GM21528 (cell line): Measurements from ENCODE around the gene RSPH10B2.
"Not testable (repeated sequence)": the region's sequence is repeated elsewhere in the genome, so short reads cannot be mapped to it uniquely, and the experiment has no call there.

Experiments
- ATAC-seq: cut with Tn5 transposase; IDR thresholded peaks from one replicate; pipeline ENCODE4 v1.9.1; 2021; ENCODE audit warnings: mild to moderate bottlenecking, moderate library complexity; ENCODE audit not compliant: unreplicated experiment, low FRiP score

The RSPH10B2 gene

DNA sequence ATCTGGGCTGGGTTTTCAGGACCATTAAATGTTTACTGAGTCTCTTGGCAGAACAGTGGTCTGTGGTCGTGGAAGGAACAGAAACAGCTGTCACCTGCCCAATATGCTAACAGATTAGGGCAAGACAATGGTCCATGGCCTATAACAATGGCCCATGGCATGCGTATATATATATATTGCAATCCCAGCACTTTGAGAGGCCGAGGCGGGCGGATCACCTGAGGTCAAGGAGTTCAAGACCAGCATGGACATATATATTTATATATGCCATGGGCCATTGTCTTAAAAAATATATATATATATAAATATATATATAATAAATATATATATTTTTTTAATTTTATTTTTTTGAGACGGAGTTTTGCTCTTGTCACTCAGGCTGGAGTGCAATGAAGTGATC lies 27.7 kb downstream of the RSPH10B2 start:
- ATAC-seq: not testable (repeated sequence)

DNA sequence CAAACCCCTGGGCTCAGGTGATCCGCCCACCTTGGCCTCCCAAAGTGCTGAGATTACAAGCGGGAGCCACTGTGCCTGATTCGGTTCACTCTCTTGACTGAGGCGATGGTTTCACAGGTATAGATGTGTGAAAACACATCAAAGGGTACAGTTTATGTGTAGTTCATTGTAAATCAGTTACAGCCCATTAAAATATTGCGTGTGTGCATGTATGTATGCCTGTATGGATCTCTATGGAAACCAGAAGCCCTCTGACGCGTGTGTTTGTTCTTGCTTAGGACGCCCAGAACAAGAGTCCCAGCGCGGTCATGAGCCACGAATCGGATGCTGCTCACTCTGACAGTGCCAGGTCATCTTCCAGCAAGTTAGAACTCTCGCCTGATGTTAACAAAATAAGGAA lies 35.5 kb downstream of the RSPH10B2 start:
- ATAC-seq: not testable (repeated sequence)

DNA sequence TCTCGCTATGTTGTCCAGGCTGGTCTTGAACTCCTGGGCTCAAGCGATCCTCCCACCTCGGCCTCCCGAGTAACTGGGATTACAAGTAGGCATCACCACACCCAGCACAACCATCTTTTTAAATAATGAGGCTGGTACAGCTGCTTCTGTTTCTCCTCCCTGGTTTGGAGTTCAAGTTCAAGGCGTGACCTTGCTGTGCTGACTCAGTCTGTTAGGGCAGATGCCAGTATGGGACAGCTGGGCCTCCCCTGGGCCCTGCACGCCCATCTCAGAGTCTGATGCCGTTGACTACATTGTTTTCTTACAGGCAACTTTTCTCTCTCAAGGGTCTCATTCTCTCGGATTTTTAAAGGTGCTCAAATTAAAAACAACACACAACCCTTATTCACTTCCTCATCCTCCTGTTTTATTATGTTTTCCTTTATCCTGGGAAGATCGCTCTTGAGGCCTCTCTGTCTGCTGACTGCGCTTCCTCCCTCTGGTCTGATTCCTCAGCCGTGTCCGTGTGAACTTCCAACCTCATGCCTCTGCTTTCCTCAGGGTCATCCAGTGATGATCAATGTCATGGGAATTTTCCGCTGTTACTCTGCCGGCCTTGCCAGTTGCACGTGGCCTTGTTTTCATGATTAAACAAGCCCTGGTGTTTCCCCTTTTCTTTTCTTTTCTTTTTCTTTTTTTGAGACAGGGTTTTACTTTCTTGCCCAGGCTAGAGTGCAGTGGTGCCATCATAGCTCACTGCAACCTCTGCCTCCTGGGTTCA lies 38.4 kb downstream of the RSPH10B2 start:
- not testable (repeated sequence) for ATAC-seq

DNA sequence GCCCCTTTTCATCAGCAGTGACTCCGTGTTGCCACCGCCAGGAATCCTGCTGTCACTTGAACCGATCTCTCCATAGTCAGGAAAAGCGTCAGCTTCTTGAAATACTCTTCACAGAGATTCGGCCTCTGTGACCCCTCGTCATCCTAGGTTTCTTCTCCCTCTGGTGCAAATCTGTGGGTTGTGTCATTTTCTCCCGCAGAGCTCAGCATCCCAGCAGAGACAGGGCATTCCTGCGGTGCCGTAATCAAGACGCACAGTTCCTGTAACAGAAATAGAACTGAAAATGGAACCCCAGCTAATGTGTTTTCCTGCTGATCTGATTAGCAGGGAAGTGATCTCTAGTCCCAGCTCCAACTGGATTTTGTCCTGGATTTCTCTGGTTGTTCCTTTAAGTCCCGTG lies 40.4 kb downstream of the RSPH10B2 start:
- not testable (repeated sequence) for ATAC-seq

DNA sequence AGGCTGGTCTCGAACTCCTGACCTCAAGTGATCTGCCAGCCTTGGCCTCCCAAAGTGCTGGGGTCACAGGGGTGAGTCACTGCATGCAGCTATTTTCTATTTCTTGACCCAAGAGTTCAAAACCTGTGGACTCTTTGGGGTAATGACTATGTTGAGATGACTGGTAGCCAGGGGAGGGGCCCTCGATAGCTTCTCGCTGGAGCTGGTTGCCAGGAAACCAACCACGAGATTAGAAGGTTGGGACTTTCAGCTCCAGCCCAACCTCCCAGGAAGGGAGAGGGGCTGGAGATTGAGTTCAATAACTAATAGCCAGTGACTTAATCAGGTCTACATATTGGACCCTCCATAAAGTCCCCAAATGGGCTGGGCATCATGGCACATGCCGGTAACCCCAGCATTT lies 43.3 kb downstream of the RSPH10B2 start:
- not testable (repeated sequence) for ATAC-seq

DNA sequence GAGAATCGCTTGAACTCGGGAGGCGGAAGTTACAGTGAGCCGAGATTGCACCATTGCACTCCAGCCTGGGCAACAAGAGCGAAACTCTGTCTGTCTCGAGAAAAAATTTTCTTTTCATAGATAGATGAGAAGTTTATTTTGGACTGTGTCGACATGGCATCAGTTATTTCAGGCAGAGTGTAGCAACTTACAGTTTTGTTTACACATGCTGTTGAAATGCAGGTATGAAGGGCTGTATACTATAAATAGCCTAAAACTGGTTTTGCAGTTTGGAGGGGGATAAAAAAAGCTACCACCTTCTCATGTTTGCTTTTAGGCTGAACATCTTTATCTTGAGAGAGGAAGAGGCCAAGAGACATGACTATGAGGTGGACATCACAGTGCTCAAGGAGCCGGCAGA lies 44.1 kb downstream of the RSPH10B2 start:
- not testable (repeated sequence) for ATAC-seq

DNA sequence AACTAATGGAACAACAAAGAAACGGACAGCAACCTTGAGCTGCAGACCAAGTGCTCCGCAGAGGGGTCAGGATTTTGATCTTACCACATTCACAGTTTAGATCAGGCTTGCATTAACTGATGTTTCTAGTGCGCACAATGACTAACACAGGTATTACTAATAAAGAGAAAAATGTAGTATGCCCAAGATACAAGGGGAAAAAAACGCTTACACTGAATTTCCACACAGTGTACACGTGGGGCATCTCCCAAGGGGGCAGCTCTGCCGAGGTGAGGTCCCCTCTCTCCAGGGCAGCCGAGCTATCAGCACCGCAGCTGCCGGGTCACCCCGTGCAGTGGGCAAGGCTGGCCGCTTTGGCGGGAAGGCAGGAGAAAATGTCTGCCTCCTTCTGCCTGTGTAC lies 46.0 kb downstream of the RSPH10B2 start:
- not testable (repeated sequence) for ATAC-seq

DNA sequence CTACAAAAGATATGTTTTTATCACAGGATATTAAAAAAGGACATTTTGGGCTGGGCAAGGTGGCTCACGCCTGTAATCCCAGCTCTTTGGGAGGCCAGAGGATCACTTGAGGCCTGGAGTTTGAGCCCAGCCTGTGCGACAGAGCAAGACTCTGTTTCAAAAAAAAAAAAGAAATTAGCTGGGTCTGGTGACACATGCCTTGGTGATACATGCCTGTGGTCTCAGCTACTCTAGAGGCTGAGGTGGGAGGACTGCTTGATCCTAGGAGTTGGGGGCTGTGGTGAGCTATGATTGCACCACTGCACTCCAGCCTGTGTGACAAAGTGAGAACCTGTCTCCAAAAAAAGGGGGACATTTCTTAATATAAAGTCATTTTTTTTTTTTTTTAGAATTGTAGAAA lies 46.4 kb downstream of the RSPH10B2 start:
- ATAC-seq: not testable (repeated sequence)

DNA sequence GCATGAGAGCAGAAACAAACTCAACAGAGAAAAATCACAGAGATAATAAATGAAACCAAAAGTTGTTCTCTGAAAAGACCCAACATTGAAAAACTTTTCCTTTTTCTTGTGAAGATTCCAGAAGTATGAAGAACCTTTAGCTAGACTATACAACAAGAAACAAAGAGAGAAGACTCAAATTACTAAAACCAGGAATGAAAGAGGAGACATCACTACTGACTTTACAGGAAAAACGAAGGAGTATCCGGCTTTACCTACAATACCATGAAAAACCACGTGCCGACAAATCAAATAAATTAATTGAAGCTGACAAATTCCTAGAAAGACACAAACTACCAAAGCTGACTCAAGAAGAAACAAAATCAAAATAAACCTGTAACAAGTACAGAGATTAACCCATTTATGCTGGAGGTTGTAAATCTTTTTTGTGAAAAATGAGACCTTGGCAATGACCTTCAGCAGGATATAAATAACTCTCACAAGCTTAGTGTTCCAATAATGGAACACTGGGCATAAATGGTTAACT lies 53.6 kb downstream of the RSPH10B2 start:
- not testable (repeated sequence) for ATAC-seq

DNA sequence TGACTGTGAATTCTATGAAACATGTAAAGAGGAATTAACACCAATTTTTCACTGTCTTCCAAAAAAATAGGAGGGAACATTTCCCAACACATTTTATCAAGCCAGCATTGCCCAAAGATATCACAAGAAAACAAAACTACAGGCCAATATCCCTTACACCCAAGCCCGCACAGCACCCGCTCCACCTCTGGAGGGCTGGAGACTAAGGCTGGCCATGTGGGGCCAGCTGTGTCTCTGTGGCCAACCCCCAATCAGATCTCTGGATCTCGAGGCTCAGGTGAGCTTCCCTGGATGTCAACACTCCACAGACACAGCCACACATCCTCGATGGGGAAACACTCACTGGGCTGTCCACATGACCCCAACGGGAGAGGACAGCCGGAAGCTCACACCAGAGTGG lies 54.1 kb downstream of the RSPH10B2 start:
- ATAC-seq: not testable (repeated sequence)

DNA sequence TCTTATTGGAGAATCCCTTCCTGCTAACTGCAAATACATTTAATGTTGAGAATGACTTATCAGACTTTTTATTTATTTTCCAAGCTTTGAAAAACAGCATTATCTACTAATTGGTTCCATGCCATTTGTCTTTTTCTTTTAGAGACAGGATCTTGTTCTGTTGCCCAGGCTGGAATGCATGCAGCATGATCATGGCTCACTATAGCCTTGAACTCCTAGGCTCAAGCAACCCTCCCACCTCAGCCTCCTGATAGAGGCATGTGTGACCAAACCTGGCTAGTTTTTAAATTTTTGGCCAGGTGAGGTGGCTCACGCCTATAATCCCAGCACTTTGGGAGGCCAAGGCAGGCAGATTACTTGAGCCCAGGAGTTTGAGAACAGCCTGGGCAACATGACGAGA lies 59.1 kb downstream of the RSPH10B2 start:
- not testable (repeated sequence) for ATAC-seq

DNA sequence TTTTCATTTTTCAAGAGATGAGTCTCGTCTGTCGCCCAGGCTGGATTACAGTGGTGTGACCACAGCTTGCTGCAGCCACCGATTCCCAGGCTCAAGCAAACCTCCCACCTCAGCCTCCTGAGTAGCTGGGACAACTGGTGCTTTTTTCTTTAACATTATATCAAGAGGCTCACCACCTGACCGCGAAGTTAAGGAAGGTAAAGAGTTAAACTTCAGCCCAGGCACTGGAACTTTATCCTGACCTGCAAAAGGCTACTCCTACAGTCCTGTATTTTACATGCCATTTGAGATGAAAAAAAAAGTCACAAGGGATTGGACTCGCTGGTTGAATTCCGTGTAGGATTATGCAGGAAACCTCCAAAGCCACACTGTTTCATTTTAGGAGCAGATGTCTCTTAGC lies 61.6 kb downstream of the RSPH10B2 start:
- not testable (repeated sequence) for ATAC-seq

DNA sequence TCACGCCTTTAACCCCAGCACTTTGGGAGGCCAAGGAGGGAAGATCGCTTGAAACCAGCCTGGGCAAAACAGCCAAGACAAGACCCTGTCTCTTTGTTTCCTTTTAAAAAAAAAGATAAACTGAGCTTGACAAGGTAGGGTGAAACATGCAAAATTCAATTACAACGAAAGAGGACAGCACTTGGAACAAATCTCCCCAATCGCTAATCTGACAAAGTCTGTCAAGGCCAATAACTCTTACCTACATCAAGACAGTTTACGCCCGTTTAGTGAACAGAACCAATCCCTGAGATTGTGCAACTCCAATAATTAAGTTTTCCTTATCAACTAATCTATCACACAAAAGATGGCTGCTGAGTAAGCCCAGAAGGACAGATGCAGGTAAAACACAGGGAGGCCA lies 67.7 kb downstream of the RSPH10B2 start:
- ATAC-seq: not testable (repeated sequence)

DNA sequence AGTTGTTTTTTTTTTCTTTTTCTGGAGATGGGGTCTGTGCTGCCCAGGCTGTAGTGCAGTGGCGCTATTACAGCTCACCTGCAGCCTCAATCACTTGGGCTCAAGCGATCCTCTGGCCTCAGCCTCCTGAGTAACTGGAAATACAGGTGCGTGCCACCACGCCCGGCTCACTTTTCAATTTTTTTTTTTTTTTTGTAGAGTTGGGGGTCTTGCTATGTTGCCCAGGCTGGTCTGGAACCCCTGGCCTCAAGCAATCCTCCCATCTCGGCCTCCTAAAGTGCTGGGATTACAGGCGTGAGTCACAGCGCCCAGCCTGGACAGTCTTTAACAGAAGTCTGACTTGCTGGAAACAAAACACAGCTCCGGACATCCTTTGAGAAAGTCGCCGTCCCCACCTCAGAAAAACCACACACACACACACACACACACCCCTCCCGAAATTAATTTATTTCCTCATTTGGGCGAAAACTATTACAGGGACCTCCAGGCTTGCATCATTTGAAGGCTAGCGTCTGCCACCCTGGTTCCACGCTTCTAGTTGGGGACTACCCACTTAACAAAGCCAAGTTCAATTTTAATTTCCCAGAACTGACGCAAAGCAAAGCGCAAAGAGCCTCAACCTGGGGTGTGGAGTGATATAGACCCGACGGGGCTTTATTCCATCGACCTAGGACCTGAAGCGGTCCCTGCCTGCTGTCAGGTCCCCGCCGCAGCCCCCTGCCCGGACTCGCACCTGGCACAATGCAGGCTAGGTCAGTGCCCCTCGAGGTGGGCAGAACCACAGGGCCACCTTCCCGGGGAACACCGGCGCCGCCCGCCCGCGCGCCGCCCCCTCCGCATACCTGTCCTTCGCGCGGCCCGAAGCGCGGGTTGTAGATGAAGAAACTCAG lies 71.6 kb downstream of the RSPH10B2 start:
- peak; percentile 71 for ATAC-seq

DNA sequence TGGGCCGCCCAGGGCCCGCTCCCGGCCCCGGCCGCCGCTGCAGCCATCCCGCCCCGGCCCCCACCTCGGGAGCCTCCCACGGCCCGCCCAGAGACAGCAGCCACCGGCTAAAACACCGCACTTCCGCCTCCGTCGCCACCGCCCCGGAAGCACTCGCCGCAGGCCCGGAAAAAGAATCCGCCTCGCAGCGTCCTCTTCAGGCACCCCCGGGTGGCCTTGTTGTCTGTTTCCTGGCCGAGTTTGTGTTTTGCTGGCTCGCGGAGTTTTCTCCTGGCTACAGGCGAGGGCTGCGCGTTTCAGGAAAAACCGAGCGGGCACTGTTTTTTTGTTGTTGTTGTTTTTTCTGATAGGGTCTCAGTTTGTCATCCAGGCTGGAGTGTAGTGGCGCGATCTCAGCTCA lies 72.2 kb downstream of the RSPH10B2 start, which contains the start of gene CCZ1B:
CCZ1B (minus strand) TSS at position 125 of the 400 bp plus-strand sequence; CDS start at position 47, 78 bp downstream.
- ATAC-seq: peak; percentile 99

DNA sequence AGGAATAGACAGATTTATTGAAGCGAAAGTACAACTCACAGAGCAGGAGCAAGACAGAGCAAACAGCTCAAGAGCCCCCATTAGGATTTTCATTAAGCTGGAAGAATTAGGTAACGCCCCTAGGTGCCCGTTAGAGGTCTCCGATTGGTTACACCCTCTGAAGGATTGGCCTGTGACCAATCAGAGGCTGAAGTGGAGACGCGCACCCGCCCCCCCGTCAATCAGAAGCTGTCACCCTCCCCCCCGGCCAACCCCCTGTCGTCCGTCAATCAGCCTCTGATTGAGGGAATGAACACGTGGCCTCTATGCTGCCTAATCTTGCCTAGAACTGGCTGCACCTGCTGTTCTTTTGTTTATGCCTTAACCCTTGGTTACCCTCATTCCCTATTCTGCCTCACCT lies 73.3 kb downstream of the RSPH10B2 start:
- not testable (repeated sequence) for ATAC-seq

DNA sequence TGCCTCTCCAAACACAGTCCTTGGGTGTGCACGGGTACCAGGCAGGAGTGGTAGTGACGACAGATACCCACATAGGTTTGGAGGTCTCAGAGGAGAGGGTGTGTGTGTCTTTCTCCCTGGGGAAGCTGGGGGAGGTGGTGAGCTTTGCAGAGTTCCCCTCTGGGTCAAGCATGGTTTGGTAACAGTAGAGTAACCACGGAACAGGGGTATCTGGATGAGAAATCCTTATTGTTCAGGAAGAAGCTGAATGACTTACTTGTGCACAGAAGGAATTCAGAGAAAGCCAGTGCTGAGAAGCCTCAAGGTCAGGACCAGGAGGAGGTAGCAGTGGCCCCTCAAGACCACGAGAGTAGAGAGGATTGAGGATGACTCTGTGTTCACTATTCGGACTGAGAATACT lies 75.7 kb downstream of the RSPH10B2 start:
- not testable (repeated sequence) for ATAC-seq

DNA sequence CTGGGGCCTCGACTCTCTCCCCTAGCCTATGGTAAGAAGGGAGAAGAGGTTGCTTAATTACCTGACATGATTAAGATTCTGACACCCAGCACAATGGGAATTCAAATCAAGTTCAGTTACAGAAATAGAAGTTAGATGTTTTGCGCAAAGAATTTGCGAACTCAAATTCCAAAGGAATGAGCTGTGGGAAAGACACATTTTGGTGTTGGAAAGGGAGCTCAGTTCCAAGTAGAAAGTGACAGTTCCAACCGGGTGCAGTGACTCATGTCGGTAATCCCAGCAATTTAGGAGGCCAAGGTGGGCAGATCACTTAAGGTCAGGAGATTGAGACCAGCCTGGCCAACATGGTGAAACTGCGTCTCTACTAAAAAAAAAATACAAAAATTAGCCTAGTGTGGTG lies 76.1 kb downstream of the RSPH10B2 start:
- ATAC-seq: not testable (repeated sequence)

DNA sequence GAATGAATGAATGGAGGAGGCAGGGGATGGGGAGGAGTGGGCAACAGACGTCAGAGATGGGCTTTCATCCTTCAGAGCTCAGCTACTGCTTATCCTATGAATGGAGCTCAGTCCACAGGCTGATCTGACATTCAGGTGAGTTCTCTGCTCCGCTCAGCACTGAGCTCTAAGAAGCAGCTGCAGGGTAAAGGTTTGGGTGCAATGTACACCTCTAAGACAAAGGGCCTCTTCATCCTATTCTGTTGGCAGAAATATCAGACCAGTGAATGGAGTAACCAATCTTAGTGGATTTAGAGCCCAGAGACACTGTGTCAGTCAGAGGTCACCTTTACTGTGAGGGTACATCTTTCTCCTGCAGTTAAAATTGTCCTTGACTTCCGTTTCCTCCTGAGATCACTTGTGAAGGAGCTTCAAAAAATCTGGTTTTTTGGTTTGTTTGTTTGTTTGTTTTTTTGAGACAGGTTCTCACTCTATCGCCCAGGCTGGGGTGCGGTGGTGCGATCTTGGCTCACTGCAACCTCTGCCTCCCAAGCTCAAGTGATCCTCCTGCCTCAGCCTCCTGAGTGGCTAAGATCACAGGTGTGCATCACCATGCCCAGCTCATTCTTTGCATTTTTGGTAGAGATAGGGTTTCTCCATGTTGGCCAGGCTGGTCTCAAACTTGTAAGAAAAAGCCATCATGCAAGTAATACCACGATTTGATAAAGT lies 77.3 kb downstream of the RSPH10B2 start:
- ATAC-seq: no peak

DNA sequence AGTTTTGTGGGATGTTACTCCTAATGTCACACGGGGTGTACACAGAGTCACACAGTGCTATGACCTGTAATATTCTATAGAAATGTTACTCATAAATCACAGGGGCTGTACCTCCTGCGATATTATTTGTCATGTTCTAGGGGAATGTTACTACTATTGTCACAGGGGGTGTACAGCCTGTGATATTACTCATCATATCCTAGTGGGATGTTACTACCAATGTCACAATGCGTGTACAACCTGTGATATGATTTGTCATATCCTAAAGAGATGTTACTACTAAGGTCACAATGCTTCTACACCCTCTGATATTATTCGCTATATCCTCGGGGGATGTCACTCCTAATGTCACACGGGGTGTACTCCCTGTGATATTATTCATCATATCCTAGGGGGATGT lies 79.7 kb downstream of the RSPH10B2 start:
- ATAC-seq: no peak
